GM23338 (cell line): ENCODE data around the gene CPLX1. TPM values are rescaled to one million over a fixed set of nuclear protein-coding genes. Genes with fewer than 3 reads are reported as not detected.

Source experiments
- ATAC-seq: fragments of 200-7000 bp; cut with Tn5 transposase; 3 replicates; pipeline ENCODE4 v1.9.1; 2020
- DNase-seq: peaks from one replicate; pipeline ENCODE4 v3.0.0-alpha.2; 2015; ENCODE audit warnings: low spot score
- H2AFZ ChIP-seq: fragments of 200-600 bp; sonication (generic); 2 replicates; pipeline ENCODE4 v1.8.0; 2016; ENCODE audit warnings: antibody characterized with exemption, mild to moderate bottlenecking, moderate library complexity
- H3F3A ChIP-seq: fragments of 200-600 bp; sonication (generic); replicated peaks from 2 replicates; pipeline ENCODE4 v1.8.0; 2017; ENCODE audit warnings: antibody characterized with exemption, mixed run types, low read depth
- H3K27ac ChIP-seq: fragments of 200-600 bp; sonication (generic); 2 replicates; pipeline ENCODE4 v1.6.1; 2016; ENCODE audit warnings: low read depth
- H3K27me3 ChIP-seq: fragments of 200-600 bp; sonication (generic); 2 replicates; pipeline ENCODE4 v1.8.0; 2016; ENCODE audit warnings: mild to moderate bottlenecking, mixed run types, moderate library complexity; ENCODE audit not compliant: insufficient read depth
- H3K36me3 ChIP-seq: fragments of 200-600 bp; sonication (generic); 2 replicates; pipeline ENCODE4 v1.8.0; 2016; ENCODE audit warnings: mild to moderate bottlenecking; ENCODE audit not compliant: insufficient read depth
- H3K4me1 ChIP-seq: fragments of 200-600 bp; sonication (generic); 2 replicates; pipeline ENCODE4 v1.8.0; 2016; ENCODE audit warnings: mild to moderate bottlenecking, moderate library complexity; ENCODE audit not compliant: insufficient read depth
- H3K4me2 ChIP-seq: fragments of 200-600 bp; sonication (generic); 2 replicates; pipeline ENCODE4 v1.7.1; 2017; ENCODE audit warnings: mixed run types
- H3K4me3 ChIP-seq: fragments of 200-600 bp; sonication (generic); 2 replicates; pipeline ENCODE4 v1.6.1; 2016; ENCODE audit warnings: mixed run types
- H3K79me2 ChIP-seq: fragments of 200-600 bp; sonication (generic); replicated peaks from 2 replicates; pipeline ENCODE4 v1.8.0; 2017; ENCODE audit warnings: mild to moderate bottlenecking; ENCODE audit not compliant: insufficient read depth
- H3K9me2 ChIP-seq: fragments of 200-600 bp; sonication (generic); 2 replicates; pipeline ENCODE4 v1.8.0; 2017; ENCODE audit not compliant: insufficient read depth
- H4K20me1 ChIP-seq: fragments of 200-600 bp; sonication (generic); replicated peaks from 2 replicates; pipeline ENCODE4 v1.8.0; 2017; ENCODE audit warnings: mild to moderate bottlenecking; ENCODE audit not compliant: insufficient read depth
- H3K27ac Mint-ChIP-seq: 2 replicates; pipeline ENCODE4 v1.8.0; 2020; ENCODE audit warnings: inconsistent platforms, mild to moderate bottlenecking, moderate library complexity, mixed read lengths
- H3K27me3 Mint-ChIP-seq: 3 replicates; pipeline ENCODE4 v1.8.0; 2022; ENCODE audit warnings: low read depth, mild to moderate bottlenecking, moderate library complexity, mixed read lengths, inconsistent platforms; ENCODE audit not compliant: insufficient read depth, poor library complexity
- H3K36me3 Mint-ChIP-seq: 3 replicates; pipeline ENCODE4 v1.8.0; 2021; ENCODE audit warnings: low read depth, mild to moderate bottlenecking, inconsistent platforms, moderate library complexity, mixed read lengths
- H3K4me1 Mint-ChIP-seq: 3 replicates; pipeline ENCODE4 v1.8.0; 2020; ENCODE audit warnings: mild to moderate bottlenecking, inconsistent platforms, mixed read lengths
- H3K4me3 Mint-ChIP-seq: 3 replicates; pipeline ENCODE4 v1.8.0; 2021; ENCODE audit warnings: moderate library complexity, mild to moderate bottlenecking, inconsistent platforms, mixed read lengths
- H3K9me3 Mint-ChIP-seq: 3 replicates; pipeline ENCODE4 v1.8.0; 2020; ENCODE audit warnings: moderate library complexity, mild to moderate bottlenecking, inconsistent platforms, mixed read lengths
- EZH2 ChIP-seq: fragments of 200-600 bp; sonication (generic); IDR thresholded peaks from one replicate; pipeline ENCODE4 v1.8.0; 2017; ENCODE audit warnings: antibody characterized with exemption, mild to moderate bottlenecking, low read depth; ENCODE audit not compliant: unreplicated experiment
- NANOG ChIP-seq: IDR thresholded peaks from 2 replicates; pipeline ENCODE4 v1.6.1; 2016; ENCODE audit warnings: antibody characterized with exemption, borderline replicate concordance
- STAT1 ChIP-seq: IDR thresholded peaks from one replicate; pipeline ENCODE4 v1.6.1; 2016; ENCODE audit warnings: antibody characterized with exemption; ENCODE audit not compliant: unreplicated experiment
- ZNF114 ChIP-seq: fragments of 250-450 bp; sonication (Bioruptor Pico); IDR thresholded peaks from 2 replicates; pipeline ENCODE4 v1.5.0; 2020; ENCODE audit warnings: mild to moderate bottlenecking, moderate library complexity
- polyA plus RNA-seq: library from polyadenylated mRNA; unstranded; fragments of >200 nt; fragmentation: Nextera tagmentation; extraction: Ambion mirVana; gene quantifications from 2 replicates; pipeline ENCODE4 v1.2.1, GENCODE V29; 2016
- total RNA-seq: library from RNA; depleted of rRNA; stranded (reverse); fragments of >200 nt; shearing (Covaris generic); gene quantifications from 2 replicates; pipeline ENCODE4 v1.2.3, GENCODE V29; 2014
- TF ChIP-seq, protein P1 (sequence below): IDR thresholded peaks from one replicate; pipeline ENCODE4 v1.6.1; 2018; ENCODE audit warnings: antibody characterized with exemption; ENCODE audit not compliant: unreplicated experiment
- TF ChIP-seq, protein P2 (sequence below), 2 experiments: fragments of 200-600 bp in 1 of 2; sonication (generic) in 1 of 2; conservative IDR thresholded peaks; 2 replicates each; pipeline versions ENCODE4 v1.5.1 to v1.6.1; 2016 to 2017; ENCODE audit warnings: antibody characterized with exemption in 2 of 2, low read depth in 2 of 2, mild to moderate bottlenecking in 2 of 2, moderate library complexity in 1 of 2
- TF ChIP-seq, protein P3 (sequence below): fragments of 250-450 bp; sonication (Bioruptor Pico); IDR thresholded peaks from 2 replicates; pipeline ENCODE4 v1.5.0; 2020; ENCODE audit warnings: mild to moderate bottlenecking, moderate library complexity

CPLX1 gene
- total and polyA plus RNA-seq, 2 experiments from 2014 or later: 0.86 to 0.97 TPM

DNA sequence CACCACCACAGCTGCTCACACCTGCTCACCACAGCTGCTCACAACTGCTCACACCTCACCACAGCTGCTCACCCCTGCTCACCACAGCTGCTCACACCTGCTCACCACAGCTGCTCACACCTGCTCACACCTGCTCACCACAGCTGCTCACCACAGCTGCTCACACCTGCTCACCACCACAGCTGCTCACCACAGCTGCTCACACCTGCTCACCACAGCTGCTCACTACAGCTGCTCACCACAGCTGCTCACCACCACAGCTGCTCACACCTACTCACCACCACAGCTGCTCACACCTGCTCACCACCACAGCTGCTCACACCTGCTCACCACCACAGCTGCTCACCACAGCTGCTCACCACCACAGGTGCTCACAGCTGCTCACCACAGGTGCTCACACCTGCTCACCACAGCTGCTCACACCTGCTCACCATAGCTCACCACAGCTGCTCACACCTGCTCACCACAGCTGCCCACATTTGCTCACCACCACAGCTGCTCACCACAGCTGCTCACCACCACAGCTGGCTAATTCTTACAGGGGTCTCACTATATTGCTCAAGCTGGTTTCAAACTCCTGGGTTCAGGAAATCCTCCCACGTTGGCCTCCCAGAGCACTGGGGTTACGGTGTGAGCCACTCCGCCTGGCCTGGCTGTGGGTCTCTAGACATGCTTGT lies 30.4 kb upstream of the CPLX1 start (continued):
- TF ChIP-seq, protein P1, sequence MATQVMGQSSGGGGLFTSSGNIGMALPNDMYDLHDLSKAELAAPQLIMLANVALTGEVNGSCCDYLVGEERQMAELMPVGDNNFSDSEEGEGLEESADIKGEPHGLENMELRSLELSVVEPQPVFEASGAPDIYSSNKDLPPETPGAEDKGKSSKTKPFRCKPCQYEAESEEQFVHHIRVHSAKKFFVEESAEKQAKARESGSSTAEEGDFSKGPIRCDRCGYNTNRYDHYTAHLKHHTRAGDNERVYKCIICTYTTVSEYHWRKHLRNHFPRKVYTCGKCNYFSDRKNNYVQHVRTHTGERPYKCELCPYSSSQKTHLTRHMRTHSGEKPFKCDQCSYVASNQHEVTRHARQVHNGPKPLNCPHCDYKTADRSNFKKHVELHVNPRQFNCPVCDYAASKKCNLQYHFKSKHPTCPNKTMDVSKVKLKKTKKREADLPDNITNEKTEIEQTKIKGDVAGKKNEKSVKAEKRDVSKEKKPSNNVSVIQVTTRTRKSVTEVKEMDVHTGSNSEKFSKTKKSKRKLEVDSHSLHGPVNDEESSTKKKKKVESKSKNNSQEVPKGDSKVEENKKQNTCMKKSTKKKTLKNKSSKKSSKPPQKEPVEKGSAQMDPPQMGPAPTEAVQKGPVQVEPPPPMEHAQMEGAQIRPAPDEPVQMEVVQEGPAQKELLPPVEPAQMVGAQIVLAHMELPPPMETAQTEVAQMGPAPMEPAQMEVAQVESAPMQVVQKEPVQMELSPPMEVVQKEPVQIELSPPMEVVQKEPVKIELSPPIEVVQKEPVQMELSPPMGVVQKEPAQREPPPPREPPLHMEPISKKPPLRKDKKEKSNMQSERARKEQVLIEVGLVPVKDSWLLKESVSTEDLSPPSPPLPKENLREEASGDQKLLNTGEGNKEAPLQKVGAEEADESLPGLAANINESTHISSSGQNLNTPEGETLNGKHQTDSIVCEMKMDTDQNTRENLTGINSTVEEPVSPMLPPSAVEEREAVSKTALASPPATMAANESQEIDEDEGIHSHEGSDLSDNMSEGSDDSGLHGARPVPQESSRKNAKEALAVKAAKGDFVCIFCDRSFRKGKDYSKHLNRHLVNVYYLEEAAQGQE: no peak
- TF ChIP-seq, protein P2, sequence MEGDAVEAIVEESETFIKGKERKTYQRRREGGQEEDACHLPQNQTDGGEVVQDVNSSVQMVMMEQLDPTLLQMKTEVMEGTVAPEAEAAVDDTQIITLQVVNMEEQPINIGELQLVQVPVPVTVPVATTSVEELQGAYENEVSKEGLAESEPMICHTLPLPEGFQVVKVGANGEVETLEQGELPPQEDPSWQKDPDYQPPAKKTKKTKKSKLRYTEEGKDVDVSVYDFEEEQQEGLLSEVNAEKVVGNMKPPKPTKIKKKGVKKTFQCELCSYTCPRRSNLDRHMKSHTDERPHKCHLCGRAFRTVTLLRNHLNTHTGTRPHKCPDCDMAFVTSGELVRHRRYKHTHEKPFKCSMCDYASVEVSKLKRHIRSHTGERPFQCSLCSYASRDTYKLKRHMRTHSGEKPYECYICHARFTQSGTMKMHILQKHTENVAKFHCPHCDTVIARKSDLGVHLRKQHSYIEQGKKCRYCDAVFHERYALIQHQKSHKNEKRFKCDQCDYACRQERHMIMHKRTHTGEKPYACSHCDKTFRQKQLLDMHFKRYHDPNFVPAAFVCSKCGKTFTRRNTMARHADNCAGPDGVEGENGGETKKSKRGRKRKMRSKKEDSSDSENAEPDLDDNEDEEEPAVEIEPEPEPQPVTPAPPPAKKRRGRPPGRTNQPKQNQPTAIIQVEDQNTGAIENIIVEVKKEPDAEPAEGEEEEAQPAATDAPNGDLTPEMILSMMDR (conservative IDR thresholded peaks at IDR 0.05; ENCODE audit: low read depth in 2 of 2): no peak

GRCh38 chr4:855880-856224 lies 29.9 kb upstream of the CPLX1 start:
- Histone ChIP-seq H3K9me2 (no peaks in the 10 kb centered on the region), H3K4me2 (no peak overlapping the region), H3K36me3 (0 out of 2 replicates have a peak, but pooled peaks cover 5% of the 10 kb centered on the region), H3K79me2 (no peaks in the 10 kb centered on the region), H3F3A (no peaks in the 10 kb centered on the region), H3K4me1 (no peaks in the 10 kb centered on the region), H3K4me3 (no peak overlapping the region), H4K20me1 (no peaks in the 10 kb centered on the region; the same call in 1 of the 2 replicates), H2AFZ (no peak overlapping the region), H3K27ac (no peak overlapping the region), H3K27me3 (no peaks in the 10 kb centered on the region)
- Mint-ChIP-seq H3K27me3 (peaks cover 7% of the 10 kb centered on the region), H3K36me3 (peaks cover 34% of the 10 kb centered on the region), H3K9me3 (peaks cover 3% of the 10 kb centered on the region; the same call in 1 of the 3 replicates), H3K4me1 (no peaks in the 10 kb centered on the region), H3K4me3 (no peak overlapping the region), H3K27ac (no peak overlapping the region)
- DNase-seq: no peak
- no peak for ATAC-seq
- no peak for TF ChIP-seq ZNF114 (CRISPR knock-in tag)
- TF ChIP-seq NANOG: no peak
- no peak for TF ChIP-seq EZH2
- TF ChIP-seq STAT1: no peak
- TF ChIP-seq, protein P3, sequence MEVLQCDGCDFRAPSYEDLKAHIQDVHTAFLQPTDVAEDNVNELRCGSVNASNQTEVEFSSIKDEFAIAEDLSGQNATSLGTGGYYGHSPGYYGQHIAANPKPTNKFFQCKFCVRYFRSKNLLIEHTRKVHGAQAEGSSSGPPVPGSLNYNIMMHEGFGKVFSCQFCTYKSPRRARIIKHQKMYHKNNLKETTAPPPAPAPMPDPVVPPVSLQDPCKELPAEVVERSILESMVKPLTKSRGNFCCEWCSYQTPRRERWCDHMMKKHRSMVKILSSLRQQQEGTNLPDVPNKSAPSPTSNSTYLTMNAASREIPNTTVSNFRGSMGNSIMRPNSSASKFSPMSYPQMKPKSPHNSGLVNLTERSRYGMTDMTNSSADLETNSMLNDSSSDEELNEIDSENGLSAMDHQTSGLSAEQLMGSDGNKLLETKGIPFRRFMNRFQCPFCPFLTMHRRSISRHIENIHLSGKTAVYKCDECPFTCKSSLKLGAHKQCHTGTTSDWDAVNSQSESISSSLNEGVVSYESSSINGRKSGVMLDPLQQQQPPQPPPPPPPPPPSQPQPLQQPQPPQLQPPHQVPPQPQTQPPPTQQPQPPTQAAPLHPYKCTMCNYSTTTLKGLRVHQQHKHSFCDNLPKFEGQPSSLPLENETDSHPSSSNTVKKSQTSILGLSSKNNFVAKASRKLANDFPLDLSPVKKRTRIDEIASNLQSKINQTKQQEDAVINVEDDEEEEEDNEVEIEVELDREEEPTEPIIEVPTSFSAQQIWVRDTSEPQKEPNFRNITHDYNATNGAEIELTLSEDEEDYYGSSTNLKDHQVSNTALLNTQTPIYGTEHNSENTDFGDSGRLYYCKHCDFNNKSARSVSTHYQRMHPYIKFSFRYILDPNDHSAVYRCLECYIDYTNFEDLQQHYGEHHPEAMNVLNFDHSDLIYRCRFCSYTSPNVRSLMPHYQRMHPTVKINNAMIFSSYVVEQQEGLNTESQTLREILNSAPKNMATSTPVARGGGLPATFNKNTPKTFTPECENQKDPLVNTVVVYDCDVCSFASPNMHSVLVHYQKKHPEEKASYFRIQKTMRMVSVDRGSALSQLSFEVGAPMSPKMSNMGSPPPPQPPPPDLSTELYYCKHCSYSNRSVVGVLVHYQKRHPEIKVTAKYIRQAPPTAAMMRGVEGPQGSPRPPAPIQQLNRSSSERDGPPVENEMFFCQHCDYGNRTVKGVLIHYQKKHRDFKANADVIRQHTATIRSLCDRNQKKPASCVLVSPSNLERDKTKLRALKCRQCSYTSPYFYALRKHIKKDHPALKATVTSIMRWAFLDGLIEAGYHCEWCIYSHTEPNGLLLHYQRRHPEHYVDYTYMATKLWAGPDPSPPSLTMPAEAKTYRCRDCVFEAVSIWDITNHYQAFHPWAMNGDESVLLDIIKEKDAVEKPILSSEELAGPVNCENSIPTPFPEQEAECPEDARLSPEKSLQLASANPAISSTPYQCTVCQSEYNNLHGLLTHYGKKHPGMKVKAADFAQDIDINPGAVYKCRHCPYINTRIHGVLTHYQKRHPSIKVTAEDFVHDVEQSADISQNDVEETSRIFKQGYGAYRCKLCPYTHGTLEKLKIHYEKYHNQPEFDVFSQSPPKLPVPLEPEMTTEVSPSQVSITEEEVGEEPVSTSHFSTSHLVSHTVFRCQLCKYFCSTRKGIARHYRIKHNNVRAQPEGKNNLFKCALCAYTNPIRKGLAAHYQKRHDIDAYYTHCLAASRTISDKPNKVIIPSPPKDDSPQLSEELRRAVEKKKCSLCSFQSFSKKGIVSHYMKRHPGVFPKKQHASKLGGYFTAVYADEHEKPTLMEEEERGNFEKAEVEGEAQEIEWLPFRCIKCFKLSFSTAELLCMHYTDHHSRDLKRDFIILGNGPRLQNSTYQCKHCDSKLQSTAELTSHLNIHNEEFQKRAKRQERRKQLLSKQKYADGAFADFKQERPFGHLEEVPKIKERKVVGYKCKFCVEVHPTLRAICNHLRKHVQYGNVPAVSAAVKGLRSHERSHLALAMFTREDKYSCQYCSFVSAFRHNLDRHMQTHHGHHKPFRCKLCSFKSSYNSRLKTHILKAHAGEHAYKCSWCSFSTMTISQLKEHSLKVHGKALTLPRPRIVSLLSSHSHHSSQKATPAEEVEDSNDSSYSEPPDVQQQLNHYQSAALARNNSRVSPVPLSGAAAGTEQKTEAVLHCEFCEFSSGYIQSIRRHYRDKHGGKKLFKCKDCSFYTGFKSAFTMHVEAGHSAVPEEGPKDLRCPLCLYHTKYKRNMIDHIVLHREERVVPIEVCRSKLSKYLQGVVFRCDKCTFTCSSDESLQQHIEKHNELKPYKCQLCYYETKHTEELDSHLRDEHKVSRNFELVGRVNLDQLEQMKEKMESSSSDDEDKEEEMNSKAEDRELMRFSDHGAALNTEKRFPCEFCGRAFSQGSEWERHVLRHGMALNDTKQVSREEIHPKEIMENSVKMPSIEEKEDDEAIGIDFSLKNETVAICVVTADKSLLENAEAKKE: no peak
- TF ChIP-seq, protein P1: no peak
